GM12875 (cell line): ENCODE measurements around the gene ADGRL3.
"Not testable (repeated sequence)": the region's sequence is repeated elsewhere in the genome, so short reads cannot be mapped to it uniquely, and the experiment has no call there.

ENCODE experiments used
- H3K4me3 ChIP-seq: one replicate; pipeline ENCODE4 v1.5.1; 2011; ENCODE audit warnings: low read depth, low read length, control low read depth
- CTCF ChIP-seq: IDR thresholded peaks from 2 replicates; pipeline ENCODE4 v1.5.1; 2011; ENCODE audit warnings: low read depth, mild to moderate bottlenecking, control low read depth, inconsistent platforms, low read length, moderate library complexity, borderline replicate concordance; ENCODE audit not compliant: insufficient read depth

Gene ADGRL3

GRCh38 chr4:61628727-61629126 lies 428.6 kb downstream of the ADGRL3 start:
- H3K4me3 ChIP-seq, result no peak overlapping the region
- TF ChIP-seq CTCF, result no peak

- H3K4me3 ChIP-seq, result no peak overlapping the region
- TF ChIP-seq CTCF, result no peak
These were observed 430.4 kb downstream of the ADGRL3 start for GRCh38 chr4:61630548-61630947.

GRCh38 chr4:61638591-61638990 lies 438.5 kb downstream of the ADGRL3 start:
- no peak for TF ChIP-seq CTCF
- H3K4me3 ChIP-seq, result no peak overlapping the region

- not testable (repeated sequence) for H3K4me3 ChIP-seq
These were observed 446.7 kb downstream of the ADGRL3 start for GRCh38 chr4:61646746-61647350.

GRCh38 chr4:61648264-61648663 lies 448.1 kb downstream of the ADGRL3 start:
- H3K4me3 ChIP-seq, result no peak overlapping the region
- TF ChIP-seq CTCF, result no peak

GRCh38 chr4:61657016-61657415 lies 456.9 kb downstream of the ADGRL3 start:
- no peak for TF ChIP-seq CTCF
- H3K4me3 ChIP-seq, result no peak overlapping the region

- H3K4me3 ChIP-seq, result no peak overlapping the region
- no peak for TF ChIP-seq CTCF
These were observed 461.8 kb downstream of the ADGRL3 start for GRCh38 chr4:61661960-61662359.

GRCh38 chr4:61662362-61662761 lies 462.2 kb downstream of the ADGRL3 start:
- TF ChIP-seq CTCF, result no peak
- H3K4me3 ChIP-seq, result no peak overlapping the region
